Measurements from ENCODE around the gene PTPN23.

DNA sequence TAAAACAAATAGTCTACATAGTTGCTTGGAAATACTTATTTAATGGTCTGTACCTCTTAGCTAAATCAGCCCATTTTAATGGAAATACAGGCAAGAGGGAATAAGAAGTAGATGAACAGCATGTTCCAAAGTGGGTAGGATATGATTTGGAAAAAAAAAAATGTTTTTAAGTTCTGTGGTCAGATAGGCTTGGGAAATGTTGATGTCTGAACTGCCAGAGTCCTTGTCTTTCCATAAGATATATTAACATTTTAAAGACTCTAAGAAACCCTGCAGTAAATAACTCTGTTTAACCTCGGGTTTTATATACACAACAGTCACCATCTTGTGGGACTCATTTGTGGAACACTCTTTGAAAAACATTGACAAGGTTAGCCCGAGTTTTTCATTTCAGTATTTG, 40.0 kb upstream of the PTPN23 start:
- TF ChIP-seq ZNF396 (CRISPR knock-in tag; IDR thresholded peaks at IDR 0.05; ENCODE audit: borderline replicate concordance) (no peak), SP1 (CRISPR knock-in tag; conservative IDR thresholded peaks at IDR 0.05) (no peak), JUN (CRISPR knock-in tag; IDR thresholded peaks at IDR 0.05) (no peak), IRF2 (CRISPR knock-in tag; IDR thresholded peaks at IDR 0.05; ENCODE audit: borderline replicate concordance, low read depth) (no peak), NFE2L1 (CRISPR knock-in tag; IDR thresholded peaks at IDR 0.05) (no peak), TCF7 (CRISPR knock-in tag; IDR thresholded peaks at IDR 0.05; ENCODE audit: low read depth) (no peak), ELF4 (CRISPR knock-in tag; IDR thresholded peaks at IDR 0.05; ENCODE audit: low read depth) (no peak)
- TF ChIP-seq, protein P1, sequence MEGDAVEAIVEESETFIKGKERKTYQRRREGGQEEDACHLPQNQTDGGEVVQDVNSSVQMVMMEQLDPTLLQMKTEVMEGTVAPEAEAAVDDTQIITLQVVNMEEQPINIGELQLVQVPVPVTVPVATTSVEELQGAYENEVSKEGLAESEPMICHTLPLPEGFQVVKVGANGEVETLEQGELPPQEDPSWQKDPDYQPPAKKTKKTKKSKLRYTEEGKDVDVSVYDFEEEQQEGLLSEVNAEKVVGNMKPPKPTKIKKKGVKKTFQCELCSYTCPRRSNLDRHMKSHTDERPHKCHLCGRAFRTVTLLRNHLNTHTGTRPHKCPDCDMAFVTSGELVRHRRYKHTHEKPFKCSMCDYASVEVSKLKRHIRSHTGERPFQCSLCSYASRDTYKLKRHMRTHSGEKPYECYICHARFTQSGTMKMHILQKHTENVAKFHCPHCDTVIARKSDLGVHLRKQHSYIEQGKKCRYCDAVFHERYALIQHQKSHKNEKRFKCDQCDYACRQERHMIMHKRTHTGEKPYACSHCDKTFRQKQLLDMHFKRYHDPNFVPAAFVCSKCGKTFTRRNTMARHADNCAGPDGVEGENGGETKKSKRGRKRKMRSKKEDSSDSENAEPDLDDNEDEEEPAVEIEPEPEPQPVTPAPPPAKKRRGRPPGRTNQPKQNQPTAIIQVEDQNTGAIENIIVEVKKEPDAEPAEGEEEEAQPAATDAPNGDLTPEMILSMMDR (IDR thresholded peaks at IDR 0.05): no peak
- TF ChIP-seq, protein P2, sequence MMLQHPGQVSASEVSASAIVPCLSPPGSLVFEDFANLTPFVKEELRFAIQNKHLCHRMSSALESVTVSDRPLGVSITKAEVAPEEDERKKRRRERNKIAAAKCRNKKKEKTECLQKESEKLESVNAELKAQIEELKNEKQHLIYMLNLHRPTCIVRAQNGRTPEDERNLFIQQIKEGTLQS (CRISPR knock-in tag; conservative IDR thresholded peaks at IDR 0.05): no peak
- TF ChIP-seq, protein P3, sequence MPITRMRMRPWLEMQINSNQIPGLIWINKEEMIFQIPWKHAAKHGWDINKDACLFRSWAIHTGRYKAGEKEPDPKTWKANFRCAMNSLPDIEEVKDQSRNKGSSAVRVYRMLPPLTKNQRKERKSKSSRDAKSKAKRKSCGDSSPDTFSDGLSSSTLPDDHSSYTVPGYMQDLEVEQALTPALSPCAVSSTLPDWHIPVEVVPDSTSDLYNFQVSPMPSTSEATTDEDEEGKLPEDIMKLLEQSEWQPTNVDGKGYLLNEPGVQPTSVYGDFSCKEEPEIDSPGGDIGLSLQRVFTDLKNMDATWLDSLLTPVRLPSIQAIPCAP (CRISPR knock-in tag; IDR thresholded peaks at IDR 0.05): no peak
- TF ChIP-seq, protein P4, sequence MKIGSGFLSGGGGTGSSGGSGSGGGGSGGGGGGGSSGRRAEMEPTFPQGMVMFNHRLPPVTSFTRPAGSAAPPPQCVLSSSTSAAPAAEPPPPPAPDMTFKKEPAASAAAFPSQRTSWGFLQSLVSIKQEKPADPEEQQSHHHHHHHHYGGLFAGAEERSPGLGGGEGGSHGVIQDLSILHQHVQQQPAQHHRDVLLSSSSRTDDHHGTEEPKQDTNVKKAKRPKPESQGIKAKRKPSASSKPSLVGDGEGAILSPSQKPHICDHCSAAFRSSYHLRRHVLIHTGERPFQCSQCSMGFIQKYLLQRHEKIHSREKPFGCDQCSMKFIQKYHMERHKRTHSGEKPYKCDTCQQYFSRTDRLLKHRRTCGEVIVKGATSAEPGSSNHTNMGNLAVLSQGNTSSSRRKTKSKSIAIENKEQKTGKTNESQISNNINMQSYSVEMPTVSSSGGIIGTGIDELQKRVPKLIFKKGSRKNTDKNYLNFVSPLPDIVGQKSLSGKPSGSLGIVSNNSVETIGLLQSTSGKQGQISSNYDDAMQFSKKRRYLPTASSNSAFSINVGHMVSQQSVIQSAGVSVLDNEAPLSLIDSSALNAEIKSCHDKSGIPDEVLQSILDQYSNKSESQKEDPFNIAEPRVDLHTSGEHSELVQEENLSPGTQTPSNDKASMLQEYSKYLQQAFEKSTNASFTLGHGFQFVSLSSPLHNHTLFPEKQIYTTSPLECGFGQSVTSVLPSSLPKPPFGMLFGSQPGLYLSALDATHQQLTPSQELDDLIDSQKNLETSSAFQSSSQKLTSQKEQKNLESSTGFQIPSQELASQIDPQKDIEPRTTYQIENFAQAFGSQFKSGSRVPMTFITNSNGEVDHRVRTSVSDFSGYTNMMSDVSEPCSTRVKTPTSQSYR (CRISPR knock-in tag; IDR thresholded peaks at IDR 0.05): no peak

All from WTC11 (cell line).